Ovary (tissue), 3 donors: Measurements from ENCODE around the gene MT1F.

Experiments
- CTCF ChIP-seq, 3 donors: fragments of 450-650 bp in 2 of 3; fragments of 200-600 bp in 1 of 3; IDR thresholded peaks; one replicate each; pipeline versions ENCODE4 v1.5.1 to v1.8.0; 2016 to 2022; ENCODE audit warnings: antibody characterized with exemption in 3 of 3, mild to moderate bottlenecking in 1 of 3
- EP300 ChIP-seq: sonication (generic); formaldehyde crosslinking; IDR thresholded peaks from one replicate; pipeline ENCODE4 v1.6.1; 2017; ENCODE audit warnings: antibody characterized with exemption
- POLR2A ChIP-seq: fragments of 450-650 bp; IDR thresholded peaks from one replicate; pipeline ENCODE4 v1.6.1; 2017; ENCODE audit warnings: antibody characterized with exemption, mild to moderate bottlenecking, moderate library complexity
- donor health status: DM: no; HTN: no; CAD: no.

DNA sequence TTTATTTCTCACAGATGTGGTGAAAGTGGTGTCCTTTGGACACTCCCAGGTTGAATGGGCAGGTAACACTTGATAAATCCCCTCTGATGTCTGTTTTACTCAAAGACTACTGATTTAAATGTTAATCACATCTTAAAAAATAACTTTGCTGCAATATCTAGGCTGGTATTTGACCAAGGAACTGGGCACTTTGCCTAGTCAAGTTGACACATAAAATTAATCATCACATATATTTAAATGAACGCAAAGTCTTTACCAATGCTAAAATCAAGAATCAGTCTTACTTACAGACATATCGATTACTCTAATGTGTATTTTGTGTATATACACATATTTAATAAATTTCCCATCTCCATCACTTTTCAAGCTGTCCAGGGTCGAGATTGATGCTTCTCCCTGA lies 42.4 kb upstream of the MT1F start:
- TF ChIP-seq CTCF (IDR thresholded peaks at IDR 0.05) (no peak), POLR2A (no peak), EP300 (no peak)
